ENCODE results near the gene ITGA8.

The ITGA8 gene

DNA sequence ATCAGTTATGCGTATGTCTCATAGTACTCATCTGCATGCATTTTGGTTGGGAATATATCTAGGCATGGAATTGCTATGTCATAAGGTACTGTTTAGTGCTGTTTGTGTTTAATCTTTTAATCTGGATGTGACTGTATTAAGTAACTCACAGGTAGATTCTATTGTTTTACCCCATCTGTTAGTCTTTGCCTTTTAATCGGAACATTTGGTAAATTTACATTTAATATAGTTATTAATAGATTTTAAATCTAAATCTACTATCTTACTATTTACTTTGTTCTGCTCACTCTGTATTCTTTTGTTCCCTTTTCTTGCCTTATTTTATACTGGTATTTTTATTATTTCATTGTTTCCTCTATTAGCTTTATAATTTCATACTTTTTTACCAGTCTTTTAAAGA is 10.6 kb upstream of the ITGA8 start:
- ATAC-seq = no peak

DNA sequence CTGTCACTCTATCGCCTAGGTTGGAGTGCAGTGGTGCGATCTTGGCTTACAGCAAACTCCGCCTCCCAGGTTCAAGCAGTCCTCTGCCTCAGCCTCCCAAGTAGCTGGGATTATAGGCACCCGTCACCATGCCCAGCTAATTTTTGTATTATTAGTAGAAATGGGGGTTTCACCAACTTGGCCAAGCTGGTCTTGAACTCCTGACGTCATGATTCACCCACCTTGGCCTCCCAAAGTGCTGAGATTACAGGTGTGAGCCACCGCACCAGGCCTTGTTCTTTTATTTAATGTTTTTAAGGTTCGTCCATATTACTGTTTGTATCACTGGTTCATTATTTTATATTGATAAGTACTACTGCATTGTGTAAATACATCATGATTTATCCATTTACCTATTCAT is 10.2 kb upstream of the ITGA8 start:
- no peak for ATAC-seq

DNA sequence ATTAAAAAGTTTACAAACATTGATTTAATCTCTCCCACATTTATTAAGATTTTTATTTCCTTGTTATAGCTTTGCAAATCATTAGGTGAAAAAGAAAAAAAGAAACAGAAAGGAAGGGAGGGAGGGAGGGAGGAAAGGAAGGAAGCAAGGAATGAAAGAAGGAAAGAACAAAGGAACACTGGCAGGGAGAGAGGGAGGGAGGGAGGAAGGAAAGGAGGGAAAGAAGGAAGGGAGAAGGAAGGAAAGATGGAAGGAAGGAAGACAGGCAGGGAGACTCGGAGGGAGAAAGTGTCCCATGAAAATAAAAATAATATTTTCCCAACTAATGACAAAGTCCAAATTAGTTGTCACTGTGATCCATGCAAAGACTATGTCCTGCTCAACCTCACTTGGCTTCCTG is 6.3 kb upstream of the ITGA8 start:
- no peak for ATAC-seq

DNA sequence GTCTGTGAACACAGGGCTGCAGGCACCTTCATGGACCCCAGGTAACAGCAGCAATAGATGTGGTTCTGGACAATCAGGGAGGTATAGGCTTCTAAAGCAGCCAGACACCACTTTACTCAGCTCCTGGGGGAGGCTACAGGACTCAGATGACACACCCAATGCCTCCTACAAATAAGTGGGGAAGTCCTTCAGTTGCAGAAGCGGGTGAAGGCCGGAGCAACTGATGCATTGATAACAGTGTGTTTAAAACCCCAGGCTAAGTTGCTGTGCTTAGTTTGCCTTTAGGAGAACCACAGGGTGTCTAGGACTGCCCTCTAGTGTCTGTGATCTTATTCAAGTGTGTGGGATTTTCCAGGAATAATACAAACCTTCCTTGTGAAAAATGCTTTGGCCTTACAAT is 5.9 kb upstream of the ITGA8 start:
- no peak for ATAC-seq

DNA sequence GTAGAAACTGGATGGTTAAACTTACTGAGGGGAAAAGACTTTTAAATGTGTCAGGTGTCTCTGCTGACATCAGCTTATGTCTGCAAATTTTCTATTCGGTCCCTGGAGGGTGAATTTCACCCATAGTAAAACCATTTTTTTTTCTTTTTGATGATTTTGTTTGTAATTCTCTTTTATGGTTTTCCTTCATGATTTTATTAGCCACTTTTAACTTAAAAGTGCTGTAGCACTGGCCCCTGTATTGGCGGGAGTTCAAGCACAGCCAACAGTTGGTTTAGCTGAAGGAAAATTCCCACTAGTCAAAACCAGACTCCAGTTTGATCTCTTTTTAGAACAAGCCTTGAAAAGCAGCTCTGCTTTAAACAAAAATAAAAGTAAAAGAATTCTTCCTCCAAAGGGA is 5.0 kb upstream of the ITGA8 start:
- ATAC-seq = no peak

DNA sequence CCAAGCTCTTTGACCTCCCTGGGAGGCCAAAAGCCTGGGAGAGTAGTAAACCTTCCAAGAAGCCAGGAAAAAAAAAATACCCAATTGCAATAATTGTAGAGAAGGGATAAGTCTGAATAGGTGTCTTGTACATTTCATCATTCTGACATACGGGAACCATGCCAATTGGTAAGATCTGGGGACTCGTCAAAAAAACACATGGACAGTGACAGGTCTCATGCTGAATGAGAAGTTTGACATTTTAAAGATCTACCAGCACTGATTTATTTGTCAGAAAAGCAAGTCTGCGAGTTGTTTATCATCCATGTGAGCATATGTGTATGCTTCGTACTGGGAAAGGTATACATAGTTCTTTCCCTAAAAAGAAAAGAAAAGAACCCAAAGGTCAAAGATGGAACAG is 4.1 kb upstream of the ITGA8 start:
- no peak for ATAC-seq

DNA sequence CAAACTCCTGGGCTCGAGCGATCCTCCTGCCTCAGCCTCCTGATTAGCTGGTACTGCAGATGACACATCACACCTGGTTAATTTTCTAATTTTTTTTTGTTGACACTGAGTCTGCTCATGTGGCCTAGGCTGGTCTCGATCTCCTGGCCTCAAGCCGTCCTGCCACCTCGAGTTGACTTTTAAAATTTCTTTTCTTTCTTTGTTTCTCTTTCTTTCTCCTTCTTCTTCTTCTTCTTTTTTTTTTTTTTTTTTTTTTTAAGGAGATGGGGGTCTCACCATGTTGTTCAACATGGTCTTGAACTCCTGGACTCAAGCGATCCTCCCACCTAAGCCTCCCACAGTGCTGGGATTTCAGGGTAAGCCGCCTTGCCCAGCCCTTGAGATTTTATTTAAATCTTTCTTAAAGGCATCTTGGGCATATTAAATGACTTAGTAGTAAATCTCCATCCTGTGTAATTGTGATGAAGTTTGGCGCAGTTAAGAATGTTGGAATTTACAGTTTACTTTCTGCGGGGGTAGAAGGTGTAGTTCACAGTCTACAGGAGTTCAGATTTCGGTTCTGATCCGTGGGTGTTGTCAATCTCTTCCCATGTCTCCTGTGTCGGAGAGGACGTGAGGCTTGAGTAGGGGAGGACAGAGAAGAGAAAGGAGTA is 1.0 kb upstream of the ITGA8 start:
- no peak for ATAC-seq

DNA sequence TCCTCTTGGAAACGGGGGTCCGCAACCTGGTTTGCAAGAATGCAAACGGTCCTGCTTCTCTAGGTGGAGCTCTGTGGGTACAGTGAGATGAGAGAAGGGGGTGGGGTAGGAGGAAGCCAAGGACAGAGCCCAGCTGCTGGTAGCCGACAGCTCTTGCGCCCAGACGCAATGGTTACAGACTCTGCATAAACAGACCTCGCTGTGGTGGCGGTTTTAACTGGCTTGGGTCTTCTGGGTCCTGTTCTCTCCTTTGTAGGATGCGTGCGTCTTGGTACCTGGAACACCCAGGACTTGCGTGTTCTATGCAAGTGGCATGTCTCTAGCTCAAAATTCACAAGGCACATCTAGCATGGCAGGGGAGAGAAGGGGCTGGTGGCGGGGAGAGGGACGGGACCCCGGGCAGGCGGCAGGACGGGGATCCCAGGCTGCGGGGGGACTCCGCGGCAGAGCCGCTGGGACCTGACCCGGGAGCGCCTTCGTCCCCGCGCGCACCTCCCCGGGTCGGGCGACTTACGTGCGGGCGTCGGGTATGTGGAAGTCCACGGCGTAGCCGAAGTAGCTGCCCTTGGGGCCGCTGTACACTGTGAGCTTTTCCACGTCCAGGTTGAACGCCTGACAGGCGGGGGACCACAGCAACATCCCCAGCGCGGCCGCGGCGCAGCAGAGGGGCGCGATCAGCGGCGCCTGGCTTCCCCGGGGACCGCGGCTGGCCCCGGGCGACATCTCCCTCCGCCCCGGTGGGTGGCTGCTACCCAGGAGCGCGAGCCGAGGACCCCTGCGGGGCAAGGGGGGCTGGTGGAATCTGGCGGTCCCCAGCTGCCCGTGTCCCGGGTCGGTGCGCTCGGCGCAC is 448 bp downstream of the ITGA8 start:
- no peak for ATAC-seq

DNA sequence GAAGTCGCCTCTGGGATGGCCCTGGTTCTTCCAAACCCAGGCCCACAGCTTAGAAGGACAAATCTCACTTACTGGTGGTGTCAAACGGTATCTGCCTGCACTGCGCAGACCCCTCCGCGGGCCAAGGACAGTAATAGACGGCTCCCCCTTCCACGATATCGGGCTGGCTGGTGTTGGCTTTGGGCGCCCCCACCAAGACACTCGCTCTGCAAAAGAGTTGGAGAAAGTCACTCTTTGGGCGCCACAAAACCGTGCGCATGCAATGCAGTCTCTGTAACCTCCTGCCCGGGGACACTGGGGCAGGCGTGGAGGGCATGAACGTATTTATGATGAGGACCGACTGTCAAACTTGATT is 1.1 kb downstream of the ITGA8 start:
- no peak for ATAC-seq

DNA sequence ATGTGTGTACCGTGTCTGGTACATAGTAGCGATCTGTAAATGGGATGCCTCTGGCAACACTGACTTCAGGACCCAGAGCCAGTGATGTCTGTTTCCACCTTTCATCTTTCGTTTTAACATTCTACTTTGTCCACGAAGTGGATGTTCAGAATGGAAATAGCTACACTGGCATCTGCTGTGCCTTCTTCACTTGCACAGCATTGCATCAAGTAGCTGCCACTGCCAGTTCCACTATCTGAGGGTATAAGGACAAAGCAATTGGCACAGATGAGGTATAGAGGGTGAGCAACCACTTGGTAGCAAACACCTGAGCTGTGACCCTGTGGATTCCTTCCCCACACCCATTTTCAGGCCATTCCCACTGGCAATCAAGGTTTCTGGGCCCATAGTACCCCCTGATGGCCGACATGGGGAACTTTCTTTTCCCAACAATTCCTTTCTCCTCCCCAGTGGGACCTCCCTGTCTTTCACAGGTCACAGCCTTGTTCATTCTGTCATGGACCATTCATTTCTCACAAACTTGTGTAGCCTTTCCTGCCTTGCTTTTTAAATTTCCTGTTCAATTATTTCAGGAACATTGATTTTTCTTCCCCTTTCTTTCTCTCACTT is 4.0 kb downstream of the ITGA8 start:
- no peak for ATAC-seq

DNA sequence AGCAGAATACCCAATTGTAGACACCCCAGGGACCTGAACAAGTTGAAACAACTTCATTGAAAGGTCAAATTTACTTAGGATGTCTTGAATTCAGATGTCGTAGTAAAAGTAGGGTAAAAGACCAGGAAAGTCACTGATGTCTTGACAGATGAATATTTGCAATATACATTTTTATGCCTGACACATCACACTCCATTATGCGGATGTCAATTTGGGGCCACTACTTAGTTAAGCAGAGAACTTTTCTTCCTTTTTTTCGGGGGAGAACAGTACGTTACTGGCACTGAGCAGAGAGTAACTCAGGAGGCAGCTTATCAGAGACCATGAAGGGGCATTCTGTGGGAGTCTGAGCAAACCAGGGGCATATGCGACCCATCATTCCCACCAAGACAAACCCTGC is 4.9 kb downstream of the ITGA8 start:
- ATAC-seq = no peak

DNA sequence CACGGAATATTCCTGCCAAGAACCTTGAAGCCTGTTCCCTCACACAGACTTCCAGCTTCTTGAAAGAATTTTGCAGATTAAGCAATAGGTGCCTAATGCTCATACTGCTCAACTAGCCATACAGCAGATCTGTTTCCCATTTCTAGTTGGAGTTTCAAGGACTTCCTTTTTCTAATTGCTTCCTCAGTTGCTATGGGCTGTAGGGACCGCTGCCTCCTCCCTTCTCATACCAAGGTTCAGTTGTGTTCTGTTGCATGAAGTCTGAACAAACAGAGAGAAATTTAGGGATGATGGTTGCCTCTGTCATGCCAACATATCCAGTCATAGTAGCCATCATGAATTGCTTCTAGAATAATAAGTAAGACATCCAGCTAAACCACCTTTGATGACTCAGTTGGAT is 6.8 kb downstream of the ITGA8 start:
- no peak for ATAC-seq

DNA sequence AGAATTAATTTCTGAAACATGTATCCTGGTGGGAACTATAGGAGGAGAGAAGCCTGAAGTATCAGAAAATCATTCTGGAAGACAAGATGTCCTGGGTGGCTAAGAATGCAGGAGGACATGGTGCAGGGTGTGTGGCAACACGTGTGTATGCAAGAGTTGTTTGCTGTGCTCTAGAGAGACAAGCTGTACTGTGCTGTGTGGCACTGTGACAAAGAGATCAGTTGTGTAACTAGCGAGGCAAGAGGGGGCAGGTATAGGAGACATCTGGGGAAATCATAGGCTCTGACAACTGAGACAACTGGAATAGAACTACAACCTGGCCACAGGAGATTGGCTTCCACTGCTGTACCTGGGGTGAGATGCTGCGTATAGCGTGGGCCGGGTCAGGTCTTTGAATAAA is 9.3 kb downstream of the ITGA8 start:
- ATAC-seq = no peak

DNA sequence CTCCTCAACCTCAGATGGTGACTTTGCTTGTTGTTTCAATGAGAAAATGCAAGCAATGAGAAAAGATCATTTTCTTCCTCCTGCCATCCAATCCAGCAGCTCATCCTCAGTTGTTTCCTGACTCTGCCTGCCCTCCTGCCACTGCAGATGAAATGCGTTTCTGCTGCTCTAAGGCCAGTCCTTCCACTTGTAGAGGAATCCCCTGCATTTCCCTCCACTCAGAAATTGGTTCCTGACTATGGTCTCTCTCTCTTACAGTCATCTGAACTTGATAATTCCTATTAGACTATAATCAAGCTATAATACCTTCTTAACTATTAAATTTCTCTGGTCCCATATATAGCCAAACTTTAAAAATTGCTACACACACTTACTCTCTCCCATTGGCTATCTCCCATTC is 14.4 kb downstream of the ITGA8 start:
- no peak for ATAC-seq

DNA sequence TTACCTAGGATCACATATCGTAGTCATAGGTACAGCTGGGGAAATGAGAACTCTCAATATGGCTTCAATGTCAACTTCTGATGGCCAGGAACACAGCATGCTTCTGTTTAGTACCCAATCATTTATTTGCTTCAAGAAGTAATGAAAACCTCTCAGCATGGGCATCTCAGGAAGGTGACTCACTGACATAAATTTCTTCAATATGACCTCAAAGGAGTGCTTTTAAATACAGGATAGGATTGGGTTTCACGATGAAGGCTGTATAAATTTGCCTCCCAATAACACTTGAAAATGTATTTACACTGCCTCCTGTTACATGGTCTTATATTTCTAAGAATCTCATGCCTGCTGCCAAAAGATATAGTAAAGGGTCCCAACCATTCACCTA is 15.1 kb downstream of the ITGA8 start:
- no peak for ATAC-seq

DNA sequence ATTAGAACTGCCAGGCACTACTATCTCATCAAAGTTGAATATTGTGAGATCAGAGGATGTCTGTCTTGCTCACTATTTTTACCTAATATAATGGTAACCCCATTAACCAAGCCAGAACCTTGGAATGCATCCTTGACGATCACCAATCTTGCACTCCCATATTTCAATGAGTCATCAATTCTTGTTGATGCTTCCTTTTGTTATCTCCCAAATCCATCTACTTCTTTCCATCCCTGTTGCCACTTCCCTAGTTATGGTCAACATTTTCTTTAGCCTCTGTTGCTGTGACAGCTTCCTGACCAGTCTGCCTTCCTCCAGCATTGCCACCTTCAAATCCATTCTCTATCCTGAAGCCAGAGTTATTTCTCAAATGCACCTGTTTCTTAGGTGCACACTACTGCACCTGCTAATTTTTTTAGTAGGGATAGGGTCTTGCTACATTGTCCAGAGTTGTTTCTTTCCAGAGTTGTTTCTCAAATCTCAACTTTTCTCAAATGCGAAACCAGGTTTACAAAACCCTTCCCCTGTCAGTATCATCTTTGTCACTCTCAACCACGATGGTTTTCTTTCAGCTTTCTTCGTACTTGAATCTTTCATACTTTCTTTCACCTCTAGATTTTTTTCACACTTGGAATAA is 15.7 kb downstream of the ITGA8 start:
- ATAC-seq = no peak

DNA sequence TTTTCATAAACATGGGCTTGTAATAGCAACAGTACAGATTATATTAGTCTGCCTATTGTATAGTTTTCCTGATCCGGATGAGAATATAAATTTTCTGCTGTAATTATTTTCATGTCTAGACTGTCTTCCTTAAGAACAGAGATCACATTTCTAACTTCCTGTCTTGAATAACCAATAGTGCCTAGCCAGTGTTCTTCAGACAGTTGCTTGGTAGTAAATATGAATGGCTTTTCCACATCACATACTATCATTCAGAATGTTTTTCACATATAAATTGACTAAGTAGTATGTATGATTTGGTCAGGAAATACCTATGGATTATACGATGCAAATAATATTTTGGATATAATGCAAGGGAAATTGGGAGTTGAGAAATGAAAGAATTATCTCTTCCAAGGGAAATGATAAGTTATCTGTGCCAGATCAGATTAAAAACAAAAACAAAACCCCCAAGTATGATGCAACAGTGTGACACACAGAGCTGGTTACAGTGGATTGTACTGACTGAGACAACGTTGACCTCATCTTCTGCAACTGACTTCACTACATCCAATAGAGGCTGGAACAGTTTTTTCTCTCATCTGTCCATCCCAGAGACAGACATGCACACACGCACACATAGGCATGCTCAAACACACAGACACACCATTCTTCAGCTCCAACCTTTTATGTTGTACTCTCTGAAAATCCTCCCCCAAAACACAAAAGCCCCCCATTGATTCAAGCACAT is 16.4 kb downstream of the ITGA8 start:
- no peak for ATAC-seq

DNA sequence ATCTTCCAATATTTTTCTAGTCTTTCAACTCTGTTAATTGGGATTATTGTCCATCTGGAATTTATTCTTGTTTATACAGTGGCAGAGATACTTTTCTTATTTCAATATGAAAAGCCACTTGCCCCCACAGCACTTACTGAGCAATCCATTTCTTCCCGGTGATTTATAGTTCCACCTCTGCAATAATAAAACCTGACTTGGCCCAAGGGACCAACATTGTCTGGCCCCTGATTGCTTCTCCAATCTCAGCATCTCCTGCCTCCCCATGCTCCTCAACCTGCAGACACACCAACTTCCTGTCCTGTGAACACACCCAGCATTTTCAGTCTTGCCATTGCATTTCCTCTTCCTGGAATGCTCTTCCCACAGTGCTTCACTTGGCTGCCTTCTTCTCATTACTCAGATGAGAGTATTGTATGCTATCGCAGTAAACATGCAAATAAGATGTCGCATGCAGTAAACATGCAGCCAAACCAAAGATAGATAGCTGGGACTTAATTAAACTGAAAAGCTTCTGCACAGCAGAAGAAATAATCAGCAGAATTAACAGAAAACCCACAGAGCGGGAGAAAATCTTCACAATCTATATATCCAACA is 19.5 kb downstream of the ITGA8 start:
- no peak for ATAC-seq

DNA sequence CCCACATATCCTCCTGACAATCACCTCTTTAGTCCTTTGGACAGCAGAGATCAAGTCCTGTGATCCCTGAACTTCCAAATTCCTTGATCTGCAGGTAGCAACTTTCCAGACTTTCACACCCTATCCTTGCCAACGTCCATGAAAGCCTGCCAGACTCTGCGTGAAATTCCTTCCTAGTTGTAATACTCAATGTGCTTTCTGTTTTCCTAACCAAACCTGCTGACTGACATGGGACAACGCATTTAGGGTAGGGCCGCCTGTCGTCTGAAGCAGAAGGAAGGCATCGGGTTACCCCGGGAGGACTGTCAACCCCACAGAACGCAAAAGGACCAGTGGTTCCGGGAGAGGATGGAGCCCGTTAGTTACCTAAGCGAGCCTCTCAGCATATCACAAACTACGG is 23.9 kb downstream of the ITGA8 start:
- ATAC-seq = no peak

DNA sequence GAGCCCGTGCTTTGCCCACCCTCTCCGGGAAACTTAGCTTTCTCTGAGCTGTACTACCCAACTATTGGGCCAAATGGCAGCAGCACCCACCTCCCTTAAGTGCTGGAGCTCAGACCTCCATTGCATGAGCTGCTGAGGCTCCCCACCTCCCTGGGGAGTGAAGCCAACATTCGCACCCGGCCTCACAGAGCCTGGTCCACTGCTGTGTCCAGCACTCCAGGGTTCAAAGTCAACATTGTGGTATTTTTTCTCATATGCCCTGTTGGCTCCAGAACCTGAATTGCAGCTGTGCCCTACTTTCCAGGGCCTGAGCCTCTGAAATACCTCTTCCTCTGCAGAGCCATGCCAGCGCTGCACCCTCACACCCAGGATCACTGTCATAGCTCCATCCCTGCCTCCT is 29.7 kb downstream of the ITGA8 start:
- ATAC-seq = no peak

DNA sequence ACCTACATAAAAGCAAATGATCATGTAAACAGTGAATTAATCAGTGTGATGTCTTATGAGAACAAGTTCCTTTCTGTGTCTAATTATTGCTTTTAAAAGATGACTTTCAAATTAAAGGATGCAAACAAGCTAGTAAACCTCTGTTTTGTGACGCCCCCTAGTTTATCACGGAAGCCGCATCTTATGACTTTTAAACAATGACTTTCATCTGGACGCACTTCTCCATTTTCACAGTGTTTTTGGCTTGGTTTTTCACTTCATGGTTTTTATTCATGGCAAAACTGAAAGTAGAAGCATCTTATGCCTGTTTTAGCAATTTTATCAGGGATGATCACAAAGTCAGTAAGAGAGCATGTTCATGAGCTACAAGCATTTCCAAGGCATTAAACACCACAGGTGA is 35.0 kb downstream of the ITGA8 start:
- ATAC-seq = no peak

DNA sequence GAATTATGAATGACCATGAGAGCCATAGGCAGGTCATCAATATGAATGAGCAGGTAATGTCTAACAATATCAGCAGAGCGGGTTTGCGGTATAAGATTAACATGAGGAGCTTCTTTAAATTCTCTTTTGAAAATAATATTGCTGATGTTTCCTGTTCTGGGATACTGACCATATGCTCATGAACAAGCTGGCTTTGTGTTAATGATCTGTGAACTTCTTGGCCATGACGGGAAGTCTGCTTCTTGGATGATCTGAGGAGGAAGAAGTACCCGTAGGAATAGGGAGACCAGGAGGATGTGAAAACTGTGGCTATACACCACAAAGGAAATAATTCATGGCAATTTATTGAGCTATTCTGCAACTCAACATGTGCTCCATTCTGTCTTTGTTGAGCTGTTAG is 38.6 kb downstream of the ITGA8 start:
- no peak for ATAC-seq

DNA sequence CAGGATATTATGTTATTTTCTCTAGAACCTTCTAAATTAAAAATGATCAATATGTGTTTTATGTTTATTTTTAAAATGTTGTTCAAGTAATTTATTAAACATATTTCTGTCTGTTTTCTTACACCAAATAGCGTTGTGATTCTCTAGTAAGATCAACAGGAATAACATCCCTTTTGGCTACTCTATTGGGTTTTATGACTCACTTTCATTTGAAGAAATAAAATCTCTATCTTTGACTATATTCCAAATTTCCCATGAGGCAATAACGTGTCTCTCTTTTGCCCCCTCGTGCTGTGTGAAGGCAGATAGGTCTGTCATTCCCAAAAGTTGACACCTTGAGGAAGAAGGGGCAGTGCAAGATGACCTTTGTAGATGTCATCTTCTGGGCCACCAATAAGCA is 40.9 kb downstream of the ITGA8 start:
- no peak for ATAC-seq
